AG20443 (cell line): ENCODE results near the gene UVSSA.
"Not testable (repeated sequence)": the region's sequence is repeated elsewhere in the genome, so short reads cannot be mapped to it uniquely, and the experiment has no call there.

Experiments
- DNase-seq: peaks from one replicate; pipeline ENCODE4 v3.0.0; 2012; ENCODE audit warnings: low spot score, mixed read lengths

The UVSSA gene

DNA sequence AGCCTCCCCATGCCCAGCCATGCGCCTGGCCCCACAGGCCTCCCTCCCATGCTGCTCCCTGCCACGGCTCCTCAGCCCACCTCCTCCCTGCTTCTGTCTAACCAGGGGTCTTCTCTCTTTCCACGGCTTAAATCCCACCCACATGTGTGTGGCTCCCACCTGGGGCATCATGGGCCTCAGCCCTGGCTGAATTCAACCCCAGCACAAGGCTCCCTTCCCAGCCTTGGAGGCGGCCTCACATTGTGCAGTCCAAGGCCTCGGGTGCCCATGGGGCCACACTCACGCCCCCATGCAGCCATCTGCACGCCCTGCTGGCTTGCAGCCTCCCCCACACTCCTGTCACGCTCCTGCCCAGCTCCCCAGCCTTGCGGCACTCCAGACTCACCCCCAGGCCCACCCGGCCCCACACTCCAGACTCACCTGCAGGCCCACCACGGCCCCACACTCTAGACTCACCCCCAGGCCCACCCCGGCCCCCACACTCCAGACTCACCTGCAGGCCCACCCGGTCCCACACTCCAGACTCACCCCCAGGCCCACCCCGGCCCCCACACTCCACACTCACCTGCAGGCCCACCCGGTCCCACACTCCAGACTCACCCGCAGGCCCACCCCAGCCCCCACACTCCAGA lies 30.4 kb upstream of the UVSSA start:
- DNase-seq, result no peak

DNA sequence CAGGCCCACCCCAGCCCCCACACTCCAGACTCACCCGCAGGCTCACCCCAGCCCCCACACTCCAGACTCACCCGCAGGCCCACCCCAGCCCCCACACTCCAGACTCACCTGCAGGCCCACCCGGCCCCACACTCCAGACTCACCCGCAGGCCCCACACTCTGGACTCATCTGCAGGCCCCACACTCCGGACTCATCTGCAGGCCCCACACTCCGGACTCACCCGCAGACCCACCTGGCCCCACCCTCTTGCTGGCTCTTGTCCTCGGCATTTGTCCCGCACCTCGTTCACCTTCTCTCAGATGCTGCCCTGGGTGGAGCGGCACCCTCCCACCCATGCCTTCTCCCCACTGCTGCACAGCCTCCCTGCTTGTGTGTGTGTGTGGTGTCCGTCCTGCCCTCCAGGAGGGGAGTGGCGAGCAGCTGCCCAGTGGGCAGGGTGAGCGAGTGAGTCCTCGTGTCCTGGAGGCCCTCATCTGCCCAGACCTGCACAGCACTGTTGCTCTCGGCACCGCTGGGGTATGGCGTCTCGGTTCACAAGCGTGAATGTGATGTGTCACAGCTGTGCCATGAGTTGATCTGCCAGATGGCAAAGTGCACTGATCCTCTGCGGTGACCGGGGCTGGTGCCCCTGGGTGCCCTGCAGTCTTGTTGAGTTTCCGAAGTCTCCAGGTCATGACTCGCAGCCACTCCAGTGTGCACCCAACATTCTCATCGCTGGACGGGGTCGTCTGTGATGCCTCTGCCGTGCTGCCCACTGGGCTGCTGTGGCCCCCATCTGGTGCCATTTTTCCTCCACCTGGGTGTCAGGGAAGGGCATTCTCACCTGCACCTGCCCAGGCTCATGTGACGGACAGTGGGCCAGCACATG lies 29.6 kb upstream of the UVSSA start:
- DNase-seq, result no peak

DNA sequence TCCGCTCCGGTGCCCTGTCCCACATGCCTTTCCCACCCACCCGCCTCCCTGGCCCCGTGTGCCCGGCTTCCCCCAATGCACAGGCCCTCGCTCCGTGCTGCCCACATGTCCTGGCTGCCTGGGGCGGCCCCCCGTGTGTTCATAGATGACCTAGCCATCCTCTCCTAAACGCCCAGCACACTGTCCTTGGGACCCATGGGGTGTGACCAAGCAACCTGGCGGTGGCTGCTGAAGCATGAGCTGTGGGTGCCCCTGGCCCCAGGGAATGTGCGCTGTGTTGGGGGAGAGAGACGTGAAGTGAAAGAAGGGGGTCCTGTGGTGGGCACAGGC lies 29.0 kb upstream of the UVSSA start:
- no peak for DNase-seq

DNA sequence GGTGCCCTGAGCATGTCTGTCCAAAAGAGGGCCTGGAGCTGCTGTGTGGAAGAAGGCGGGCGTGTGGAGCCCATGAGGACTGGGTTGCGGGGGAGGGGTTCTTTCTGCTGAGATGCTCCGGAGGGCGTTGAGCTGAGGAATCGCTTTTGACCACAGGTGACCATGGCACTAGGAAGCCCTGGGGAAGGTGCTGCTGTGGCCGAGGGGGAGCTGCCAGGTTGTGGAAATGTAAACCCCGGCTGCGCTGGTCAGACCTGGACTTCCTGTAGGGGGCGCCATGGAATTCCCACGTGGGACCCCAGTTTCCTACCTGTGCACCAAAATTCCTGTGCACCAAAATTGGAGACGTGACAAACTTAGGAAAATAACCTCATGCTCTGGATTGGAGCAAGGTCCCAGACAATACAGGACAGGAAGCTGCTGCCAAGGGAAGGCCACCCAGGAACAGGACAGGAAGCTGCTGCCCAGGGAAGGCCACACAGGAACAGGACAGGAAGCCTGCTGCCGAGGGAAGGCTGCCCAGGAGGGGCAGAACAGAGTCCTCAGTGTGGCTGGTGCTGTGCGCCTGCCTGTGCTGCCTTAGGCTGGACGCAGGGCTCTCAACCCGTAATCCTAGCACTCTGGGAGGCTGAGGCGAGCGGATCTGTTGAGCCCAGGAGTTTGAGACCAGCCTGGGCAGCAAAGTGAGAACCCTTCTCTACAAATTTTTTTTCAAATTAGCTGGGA lies 28.4 kb upstream of the UVSSA start:
- no peak for DNase-seq

DNA sequence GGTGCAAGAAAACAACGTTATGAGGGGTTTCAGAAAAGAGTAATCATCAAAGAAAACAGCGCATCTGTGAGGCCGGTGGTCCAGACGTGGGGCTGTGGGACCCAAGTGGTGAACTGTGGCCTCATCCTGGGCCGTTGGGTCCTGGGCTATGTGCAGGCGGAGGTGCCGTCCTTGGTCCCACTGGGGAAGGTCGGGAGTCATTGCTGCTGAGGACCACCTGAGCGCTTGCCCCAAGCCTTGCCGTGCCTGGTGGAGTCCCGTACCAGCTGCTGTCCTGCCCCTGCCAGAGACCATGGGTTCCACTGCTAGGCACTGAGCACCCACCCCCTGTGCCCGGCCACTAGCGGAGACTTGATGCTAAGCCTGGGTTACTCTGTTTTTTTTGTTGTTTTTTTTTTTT lies 25.5 kb upstream of the UVSSA start:
- no peak for DNase-seq

DNA sequence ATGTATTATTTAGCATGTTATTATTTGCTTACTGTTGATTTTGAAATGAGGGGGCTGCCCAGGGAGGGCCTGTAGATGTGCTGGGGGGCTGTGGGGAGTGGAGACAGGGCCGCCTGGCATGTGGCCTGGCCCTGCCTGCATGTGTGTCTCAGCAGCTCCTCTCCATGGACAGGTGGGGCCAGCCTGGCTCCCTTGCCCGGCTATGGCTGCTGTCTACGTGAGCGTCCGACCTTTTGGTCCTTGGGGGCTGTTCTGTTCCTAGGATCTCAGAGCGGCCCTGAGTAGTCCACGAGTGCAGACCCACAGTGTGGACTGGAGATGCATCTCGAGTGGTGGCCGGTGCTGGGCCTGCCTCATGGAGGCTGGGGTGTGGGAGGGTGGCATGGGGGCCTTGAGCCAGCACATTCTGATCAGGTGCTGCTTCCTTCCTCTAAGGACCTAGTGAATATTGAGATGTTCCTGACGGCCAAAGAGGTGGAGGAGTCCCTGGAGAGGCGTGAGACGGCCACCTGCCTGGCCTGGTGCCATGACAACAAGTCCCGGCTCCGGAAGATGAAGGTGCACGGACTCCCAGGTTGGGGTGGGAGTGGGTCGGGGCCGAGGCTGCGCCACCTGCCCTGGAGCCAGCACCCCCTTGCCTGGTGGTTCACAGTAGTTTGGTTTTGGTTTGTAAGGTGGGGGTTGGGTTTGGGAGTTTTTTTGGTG lies 24.9 kb upstream of the UVSSA start:
- no peak for DNase-seq

DNA sequence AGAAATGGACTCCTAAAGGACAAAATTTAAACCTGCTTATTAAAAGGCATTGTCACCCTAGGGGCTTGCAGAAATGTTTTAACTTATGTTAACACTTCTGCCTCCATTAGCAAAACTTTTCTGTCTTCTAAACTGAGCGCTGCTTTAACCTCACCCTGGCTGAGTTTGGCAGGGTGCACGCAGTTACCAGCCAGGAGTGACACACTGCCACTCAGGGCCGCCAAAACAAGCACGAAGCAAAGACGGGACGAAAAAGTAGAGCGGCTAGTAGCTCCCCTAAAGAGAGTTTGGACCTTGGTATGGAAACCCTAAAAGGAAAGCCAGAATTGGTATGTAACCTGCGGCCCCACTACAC lies 23.8 kb upstream of the UVSSA start:
- DNase-seq, result no peak

DNA sequence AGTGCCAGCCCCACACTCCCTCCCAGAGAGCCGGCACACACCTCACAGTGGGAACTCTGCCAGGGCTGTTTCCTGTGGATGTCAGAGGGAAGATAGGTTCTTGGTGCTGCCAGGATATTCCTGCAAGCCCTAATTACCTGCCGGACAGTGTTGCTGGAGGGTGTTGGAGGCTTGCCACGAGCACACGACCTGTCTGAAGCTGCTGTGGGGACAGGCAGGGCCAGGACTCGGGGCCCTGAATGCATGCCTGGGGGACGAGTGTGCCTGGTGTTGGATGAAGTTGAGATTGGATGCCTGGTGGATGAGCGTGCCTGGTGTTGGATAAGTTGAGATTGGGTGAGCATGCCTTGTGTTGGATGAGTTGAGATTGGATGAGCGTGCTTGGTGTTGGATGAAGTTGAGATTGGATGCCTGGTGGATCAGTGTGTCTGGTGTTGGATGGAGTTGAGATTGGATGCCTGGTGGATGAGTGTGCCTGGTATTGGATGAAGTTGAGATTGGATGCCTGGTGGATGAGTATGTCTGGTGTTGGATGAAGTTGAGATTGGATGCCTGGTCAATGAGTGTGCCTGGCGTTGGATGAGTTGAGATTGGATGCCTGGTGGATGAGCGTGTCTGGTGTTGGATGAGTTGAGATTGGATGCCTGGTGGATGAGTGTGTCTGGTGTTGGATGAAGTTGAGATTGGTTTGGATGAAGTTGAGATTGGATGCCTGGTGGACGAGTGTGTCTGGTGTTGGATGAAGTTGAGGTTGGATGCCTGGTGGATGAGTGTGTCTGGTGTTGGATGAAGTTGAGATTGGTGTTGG lies 23.2 kb upstream of the UVSSA start:
- no peak for DNase-seq

DNA sequence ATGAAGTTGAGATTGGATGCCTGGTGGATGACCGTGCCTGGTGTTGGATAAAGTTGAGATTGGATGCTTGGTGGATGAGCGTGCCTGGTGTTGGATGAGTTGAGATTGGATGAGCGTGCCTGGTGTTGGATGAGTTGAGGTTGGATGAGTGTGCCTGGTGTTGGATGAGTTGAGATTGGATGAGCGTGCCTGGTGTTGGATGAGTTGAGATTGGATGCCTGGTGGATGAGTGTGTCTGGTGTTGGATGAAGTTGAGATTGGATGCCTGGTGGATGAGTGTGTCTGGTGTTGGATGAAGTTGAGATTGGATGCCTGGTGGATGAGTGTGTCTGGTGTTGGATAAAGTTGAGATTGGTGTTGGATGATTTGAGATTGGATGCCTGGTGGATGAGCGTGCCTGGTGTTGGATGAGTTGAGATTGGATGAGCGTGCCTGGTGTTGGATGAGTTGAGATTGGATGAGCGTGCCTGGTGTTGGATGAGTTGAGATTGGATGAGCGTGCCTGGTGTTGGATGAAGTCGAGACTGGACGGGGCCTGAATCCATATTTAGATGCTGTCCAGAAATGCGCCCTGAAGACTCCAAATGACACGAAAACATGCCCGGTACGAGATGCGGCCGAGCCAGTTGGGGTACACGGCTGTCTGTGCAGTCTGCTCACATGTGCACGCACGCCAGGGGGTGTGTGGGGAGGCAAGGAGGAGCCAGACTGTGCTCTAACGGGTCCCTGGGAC lies 22.4 kb upstream of the UVSSA start:
- DNase-seq, result not testable (repeated sequence)

DNA sequence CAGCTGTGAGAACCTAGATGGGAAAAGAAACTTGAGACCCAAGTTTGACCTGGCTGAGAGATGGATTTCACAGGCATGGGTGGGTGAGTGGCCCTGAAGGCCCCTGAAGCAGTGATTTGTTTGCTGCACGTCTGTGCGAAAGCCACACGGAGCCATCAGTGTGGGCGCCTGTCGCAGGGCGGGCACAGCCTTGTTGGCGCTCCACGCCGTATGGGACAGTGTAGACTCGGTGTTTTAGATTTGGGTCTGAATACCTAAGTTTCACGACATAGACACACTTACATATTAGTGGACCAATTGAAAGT lies 21.9 kb upstream of the UVSSA start:
- no peak for DNase-seq

DNA sequence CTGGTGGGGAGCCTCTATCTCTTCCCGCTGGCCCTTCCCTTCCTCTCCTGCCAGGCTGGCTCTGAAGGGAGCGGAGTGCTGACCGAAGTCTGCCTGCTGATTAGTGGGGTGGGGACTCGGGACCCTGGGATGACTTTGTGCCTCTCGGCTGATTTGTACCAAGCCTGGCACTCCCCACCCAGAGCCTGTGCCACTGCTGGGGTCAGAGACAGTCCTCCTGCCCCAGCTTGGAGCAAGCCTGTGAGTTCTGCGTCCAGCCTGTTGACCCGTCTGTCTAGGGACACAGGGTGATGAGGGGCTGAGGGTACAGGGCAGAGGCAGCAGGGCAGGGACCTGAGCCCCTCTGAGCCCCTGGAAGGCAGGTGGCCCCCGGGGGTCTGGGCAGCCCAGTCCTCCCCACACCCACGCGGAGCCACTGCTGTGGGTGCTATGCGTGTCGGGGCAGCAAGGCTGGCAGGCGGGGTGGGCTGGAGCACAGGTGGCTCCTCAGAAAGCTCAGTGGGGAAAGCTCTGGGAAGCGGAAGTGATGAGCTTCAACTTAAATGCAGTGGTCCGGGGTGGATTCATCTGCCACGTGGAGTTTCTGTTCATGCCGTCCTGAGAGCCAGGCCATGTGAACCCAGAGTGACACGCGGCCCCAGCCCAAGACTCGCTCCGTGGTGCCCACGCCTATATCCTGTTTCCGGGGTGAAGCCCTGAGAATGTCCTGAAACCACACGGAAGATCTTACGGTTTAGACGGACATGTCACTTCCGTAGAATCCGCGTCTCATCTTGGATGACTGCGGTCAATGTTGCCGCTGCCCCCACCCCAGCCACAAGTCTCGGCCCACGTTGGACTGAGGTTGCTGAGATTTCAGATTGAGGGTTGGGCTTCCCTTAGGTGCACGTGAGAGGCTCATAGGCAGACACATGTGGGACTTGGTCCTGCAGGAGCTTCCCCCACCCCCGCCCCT lies 21.1 kb upstream of the UVSSA start:
- DNase-seq, result no peak

DNA sequence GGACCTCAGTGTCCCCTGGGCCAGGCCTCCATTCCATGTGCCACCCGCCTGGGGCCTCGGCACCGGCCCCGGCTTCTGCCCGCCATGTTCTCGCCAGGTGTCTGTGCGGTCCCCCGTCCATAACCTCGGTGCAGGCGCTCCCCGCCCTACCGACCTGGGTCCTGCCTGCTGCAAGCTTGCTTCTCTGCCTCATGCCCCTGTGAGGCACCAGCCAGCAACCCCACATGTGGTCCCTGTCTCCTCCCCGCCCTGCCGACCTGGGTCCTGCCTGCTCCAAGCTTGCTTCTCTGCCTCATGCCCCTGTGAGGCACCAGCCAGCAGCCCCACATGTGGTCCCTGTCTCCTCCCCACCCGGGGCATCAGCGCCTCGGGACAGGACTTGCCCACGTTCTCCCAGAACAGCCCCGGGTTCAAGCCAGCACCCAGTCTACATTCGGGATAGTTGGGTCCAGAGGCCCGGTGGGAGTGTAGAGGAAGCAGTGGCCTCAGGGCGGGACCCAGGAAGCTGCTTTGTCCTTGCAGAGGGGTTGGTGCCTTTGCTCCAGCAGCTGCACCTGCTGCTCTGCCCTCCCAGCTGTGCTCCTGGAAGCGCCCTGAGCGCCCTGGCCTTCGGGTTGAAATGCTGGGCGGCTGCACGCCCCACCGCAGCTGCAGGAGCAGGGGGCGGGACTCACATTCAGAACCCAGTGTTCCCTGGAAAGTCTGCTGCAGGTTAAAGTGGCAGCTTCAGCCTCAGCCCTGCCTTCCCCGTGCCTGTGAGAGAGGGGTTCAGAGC lies 20.1 kb upstream of the UVSSA start:
- no peak for DNase-seq

DNA sequence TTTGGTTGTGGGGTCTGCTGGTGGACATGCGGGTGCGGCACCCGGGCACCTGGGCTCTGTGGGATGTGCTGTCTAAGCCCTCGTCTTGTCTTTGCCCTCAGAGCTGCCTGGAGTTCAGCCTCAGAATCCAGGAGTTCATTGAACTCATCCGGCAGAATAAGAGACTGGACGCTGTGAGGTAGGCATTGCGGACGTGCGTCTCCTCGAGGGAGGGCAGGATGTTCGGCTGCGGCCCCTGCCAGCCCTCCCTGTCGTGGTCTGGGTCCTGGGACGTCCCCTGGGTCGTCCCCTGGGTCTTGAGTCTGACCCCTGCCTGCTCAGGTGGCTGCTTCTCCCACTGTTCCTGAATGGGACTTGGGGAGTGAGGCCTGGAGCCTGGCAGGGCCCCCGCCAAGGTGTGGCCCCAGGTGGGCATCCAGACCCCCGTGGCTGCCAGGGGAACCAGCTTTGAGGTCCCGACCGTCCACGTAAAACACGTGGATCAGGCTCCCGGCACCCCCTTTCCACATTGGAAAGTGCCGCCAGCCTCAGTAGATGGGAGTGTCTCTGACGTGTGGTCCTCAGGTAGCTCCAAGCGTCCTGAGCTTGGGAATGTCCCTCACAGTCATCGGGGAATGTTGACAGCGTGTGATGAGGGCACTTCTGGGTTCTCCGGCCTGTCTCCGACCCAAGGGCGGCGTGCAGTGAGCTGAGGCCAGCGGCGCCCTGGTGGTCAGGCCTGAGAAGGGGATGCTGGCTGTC lies 19.3 kb upstream of the UVSSA start:
- DNase-seq, result no peak

DNA sequence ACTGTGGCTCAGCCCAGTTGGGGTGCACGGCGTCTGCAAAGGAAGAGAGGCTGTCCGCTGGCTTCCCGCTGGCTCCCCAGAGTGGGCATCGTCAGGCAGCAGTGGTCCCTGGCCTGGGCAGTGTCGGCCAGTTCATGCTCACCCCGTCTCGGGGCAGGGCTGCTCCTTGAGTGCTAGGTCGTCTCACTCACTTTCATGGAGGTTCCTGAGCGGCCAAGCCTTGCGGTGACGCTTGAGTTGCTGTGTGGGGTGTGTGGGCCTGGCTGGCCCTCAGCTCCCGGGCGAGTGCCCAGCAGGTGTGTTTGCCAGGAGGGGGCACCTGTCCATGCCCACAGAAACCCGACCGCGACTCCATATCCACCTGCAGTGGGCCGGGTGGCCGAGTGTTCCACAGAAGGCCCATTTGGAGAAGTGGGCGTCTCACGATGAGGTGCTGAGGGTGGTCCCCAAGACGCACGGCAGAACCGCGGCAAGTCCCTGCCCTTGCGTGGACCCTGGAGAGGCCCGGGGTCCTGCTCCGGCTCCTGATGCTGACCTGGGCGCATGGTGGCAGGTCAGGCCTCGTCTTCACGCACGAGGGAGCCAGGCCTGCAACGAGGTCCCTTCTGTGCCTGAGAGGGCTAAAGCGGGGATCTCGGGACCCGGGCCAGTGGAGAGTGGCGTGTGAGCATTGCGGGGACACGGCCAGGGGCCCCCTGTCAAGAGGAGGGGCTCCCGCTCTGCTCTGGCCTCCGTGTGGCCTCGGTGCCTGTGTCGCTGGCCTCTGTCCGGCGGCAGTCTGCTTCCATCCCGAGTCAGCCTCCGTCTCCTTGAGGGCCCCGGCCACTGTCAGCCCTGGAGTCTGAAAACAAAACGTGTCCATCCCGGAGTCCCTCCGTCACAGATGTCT lies 18.5 kb upstream of the UVSSA start:
- no peak for DNase-seq

DNA sequence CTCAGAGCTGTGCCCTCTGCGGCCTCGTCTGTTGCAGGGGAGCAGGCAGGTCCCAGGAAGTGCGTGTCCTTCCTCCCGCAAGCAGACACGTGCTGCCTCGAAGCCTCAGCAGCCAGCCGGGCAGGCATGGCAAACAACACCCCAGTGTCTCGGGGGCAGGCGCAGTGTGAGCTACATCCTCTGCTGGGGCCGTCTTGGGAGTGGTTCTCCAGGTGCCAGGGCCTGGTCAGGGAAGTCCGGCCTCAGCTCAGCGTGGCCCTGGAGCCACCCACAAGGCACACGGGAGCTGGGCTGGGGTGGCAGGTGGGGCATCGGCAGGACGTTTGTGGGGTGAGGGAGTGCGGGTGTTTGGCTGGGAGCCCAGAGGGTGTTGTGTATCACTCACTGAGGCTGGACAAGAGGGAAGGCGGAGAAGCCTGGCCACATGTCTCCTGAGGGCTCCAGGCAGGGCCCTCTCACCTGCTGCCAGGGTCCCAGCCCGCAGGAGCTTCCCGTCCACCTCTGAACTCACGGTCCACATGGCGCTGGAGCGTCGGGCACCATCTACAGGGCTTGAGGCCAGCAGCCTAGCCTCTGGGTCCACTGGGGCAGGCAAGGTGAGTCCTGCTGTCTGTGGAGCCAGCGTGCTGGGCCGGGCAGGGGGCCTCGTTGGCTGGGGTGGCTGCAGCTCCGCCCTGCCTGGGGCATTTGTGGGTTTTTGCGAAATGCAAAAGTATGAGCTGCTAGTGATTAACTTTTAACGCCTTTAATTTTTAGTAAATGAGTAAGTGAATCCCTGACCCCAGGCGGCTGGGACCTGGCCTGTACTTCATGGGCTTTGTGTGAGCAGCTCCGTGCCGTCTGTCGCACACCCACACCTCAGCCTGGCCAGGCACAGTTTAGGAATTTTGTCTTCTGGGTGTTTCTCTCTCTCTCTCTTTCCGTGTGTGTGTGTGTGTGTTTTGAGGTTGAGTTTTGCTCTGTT lies 17.3 kb upstream of the UVSSA start:
- DNase-seq, result no peak
